Measurements from ENCODE around the gene SLC39A12. TPM values are rescaled to one million over a fixed set of nuclear protein-coding genes. Genes with fewer than 3 reads are reported as not detected.

SLC39A12 gene
- total RNA-seq, 6 donors from 2014 or later = 0.17 to 2.1 (median 1.1) TPM; not detected in 2

DNA sequence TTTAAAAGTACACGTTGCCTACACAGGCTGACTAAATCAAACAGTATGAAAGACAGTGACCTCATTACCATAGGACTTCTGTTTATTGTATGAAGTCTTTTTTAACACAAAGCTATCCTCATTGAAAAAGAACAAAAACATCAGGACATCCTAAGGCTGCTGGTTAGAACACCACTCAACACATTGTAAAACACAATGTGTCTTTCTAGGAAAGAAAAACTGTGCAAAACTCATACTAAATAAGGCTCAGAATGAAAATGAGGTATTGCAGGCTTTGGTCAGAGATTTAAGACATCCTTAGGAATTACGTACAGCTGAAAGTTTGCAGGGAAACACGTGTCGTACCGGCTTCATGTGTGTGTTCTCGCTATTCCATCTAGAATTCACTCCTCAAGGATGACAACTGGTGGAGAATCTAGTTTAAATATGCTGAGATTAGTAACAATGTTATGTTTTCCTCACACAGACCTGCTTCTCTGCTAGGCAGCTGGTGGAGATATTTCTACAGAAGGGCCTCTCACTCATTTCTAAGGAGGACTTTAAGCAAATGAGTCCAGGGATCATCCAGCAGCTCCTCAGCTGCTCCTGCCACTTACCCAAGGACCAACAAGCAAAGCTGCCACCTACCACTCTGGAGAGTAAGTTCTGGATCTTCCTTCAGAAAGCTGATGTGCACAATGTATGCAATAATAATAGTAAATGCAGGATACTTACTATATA, 29.3 kb downstream of the SLC39A12 start:
- TF ChIP-seq POLR2AphosphoS5 (IDR thresholded peaks at IDR 0.05) (no peak), EP300 (IDR thresholded peaks at IDR 0.05) (no peak), POLR2A (IDR thresholded peaks at IDR 0.05) (no peak)
- TF ChIP-seq, protein P1, sequence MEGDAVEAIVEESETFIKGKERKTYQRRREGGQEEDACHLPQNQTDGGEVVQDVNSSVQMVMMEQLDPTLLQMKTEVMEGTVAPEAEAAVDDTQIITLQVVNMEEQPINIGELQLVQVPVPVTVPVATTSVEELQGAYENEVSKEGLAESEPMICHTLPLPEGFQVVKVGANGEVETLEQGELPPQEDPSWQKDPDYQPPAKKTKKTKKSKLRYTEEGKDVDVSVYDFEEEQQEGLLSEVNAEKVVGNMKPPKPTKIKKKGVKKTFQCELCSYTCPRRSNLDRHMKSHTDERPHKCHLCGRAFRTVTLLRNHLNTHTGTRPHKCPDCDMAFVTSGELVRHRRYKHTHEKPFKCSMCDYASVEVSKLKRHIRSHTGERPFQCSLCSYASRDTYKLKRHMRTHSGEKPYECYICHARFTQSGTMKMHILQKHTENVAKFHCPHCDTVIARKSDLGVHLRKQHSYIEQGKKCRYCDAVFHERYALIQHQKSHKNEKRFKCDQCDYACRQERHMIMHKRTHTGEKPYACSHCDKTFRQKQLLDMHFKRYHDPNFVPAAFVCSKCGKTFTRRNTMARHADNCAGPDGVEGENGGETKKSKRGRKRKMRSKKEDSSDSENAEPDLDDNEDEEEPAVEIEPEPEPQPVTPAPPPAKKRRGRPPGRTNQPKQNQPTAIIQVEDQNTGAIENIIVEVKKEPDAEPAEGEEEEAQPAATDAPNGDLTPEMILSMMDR (IDR thresholded peaks at IDR 0.05) = no peak
- 80 to 84% methylated on average over 6 of the region's 6 CpGs for WGBS, 2 donors
- Histone ChIP-seq H3K4me1 (no peaks in the 10 kb centered on the region), H3K36me3 (no peaks in the 10 kb centered on the region), H3K4me3 (no peak overlapping the region), H3K27me3 (no peaks in the 10 kb centered on the region), H3K9me3 (no peaks in the 10 kb centered on the region), H3K27ac (no peak overlapping the region)
- ATAC-seq (ENCODE audit: low FRiP score in 2 of 2) (no peak), DNase-seq (no peak)

DNA sequence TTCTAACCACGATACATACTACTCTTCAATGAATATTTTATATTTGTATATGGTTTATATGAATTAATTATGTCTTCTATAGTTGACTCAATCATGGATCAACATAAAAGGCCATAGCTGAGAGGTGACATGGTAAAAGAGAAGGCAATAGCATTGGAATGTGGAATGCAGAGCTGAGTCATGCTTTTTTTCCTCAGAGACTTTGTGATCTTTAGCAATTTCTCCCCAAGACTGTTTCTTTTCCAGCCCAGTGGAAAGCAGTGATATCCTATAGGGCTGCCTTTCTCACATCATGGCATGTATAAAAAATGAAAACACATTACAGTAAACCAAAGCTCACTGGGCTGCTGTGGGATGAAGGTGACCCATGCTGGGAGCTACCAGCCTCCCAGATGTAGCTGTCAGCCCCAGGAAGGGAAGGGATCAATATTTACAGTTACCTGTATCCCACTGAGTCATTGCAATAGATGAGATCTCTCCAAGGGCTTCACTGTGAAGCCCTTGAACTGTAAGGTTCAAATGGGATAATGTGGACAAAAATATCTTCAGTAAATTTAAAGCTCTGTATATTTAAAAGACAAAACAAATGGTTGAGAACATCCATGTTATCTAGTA, 30.2 kb downstream of the SLC39A12 start:
- Histone ChIP-seq H3K27me3 (no peaks in the 10 kb centered on the region), H3K4me3 (no peak overlapping the region), H3K4me1 (no peaks in the 10 kb centered on the region), H3K27ac (no peak overlapping the region), H3K9me3 (no peaks in the 10 kb centered on the region), H3K36me3 (no peaks in the 10 kb centered on the region)
- DNase-seq = no peak
- 85 to 93% methylated on average over 1 of the region's 1 CpG for WGBS, 2 donors
- TF ChIP-seq, protein P1 (IDR thresholded peaks at IDR 0.05) = no peak
- TF ChIP-seq POLR2AphosphoS5 (IDR thresholded peaks at IDR 0.05) (no peak), POLR2A (IDR thresholded peaks at IDR 0.05) (no peak), EP300 (IDR thresholded peaks at IDR 0.05) (no peak)
- no peak for ATAC-seq (ENCODE audit: low FRiP score in 2 of 2)

DNA sequence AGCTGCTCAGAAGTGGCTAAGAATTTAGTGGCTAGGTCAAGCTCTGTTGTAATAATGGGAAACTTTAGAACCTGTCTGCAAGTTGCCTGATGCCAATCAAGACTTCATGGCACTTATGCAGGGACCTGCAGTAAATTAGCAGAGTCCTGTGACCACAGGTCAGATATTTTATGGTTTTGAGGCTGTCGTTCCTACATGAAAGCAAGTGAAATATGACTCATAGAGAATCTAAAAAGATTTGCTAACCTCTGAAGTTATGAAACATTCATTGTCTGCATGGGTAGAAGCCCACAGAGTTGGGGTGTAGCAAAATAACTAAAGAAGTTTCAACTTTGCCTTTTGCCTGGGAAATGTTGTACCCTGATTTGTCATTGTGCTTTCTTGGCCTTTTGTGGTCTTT, 32.3 kb downstream of the SLC39A12 start:
- no peaks in the 10 kb centered on the region for H3K9me3 ChIP-seq
- H3K27ac ChIP-seq = no peak overlapping the region
- no peak for ATAC-seq (ENCODE audit: low FRiP score in 2 of 2)
- TF ChIP-seq POLR2A (IDR thresholded peaks at IDR 0.05) = no peak
- TF ChIP-seq EP300 (IDR thresholded peaks at IDR 0.05) = no peak
- TF ChIP-seq POLR2AphosphoS5 (IDR thresholded peaks at IDR 0.05) = no peak
- no peak overlapping the region for H3K4me3 ChIP-seq
- no peaks in the 10 kb centered on the region for H3K4me1 ChIP-seq
- H3K36me3 ChIP-seq = no peaks in the 10 kb centered on the region
- no peak for DNase-seq
- H3K27me3 ChIP-seq = no peaks in the 10 kb centered on the region
- 67 to 70% methylated on average over 1 of the region's 1 CpG for WGBS, 2 donors

DNA sequence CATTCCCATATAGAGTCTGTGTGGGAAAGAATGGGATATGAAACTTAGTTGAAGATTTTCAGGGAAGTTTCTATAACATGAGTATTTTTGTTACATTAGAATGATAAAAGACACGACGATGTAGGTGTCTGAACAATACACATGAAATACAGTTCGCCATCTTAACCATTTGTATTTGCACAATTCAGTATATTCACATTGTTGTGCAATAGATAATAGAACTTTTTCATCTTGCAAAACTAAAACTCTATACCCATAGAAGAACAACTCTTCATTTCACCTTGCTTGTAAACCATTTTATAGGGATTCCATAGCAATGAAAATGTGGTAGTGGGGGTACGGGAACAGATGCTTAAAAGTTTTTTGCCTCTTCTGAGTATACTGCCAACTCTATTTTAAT, 32.8 kb downstream of the SLC39A12 start:
- TF ChIP-seq POLR2A (IDR thresholded peaks at IDR 0.05) (no peak), POLR2AphosphoS5 (IDR thresholded peaks at IDR 0.05) (no peak), EP300 (IDR thresholded peaks at IDR 0.05) (no peak)
- TF ChIP-seq, protein P1 (IDR thresholded peaks at IDR 0.05) = no peak
- Histone ChIP-seq H3K4me3 (no peak overlapping the region), H3K27me3 (no peaks in the 10 kb centered on the region), H3K36me3 (no peaks in the 10 kb centered on the region), H3K9me3 (no peaks in the 10 kb centered on the region), H3K27ac (no peak overlapping the region), H3K4me1 (no peaks in the 10 kb centered on the region)
- DNase-seq = no peak
- no peak for ATAC-seq (ENCODE audit: low FRiP score in 2 of 2)
- 76 to 89% methylated on average over 4 of the region's 4 CpGs for WGBS, 2 donors

DNA sequence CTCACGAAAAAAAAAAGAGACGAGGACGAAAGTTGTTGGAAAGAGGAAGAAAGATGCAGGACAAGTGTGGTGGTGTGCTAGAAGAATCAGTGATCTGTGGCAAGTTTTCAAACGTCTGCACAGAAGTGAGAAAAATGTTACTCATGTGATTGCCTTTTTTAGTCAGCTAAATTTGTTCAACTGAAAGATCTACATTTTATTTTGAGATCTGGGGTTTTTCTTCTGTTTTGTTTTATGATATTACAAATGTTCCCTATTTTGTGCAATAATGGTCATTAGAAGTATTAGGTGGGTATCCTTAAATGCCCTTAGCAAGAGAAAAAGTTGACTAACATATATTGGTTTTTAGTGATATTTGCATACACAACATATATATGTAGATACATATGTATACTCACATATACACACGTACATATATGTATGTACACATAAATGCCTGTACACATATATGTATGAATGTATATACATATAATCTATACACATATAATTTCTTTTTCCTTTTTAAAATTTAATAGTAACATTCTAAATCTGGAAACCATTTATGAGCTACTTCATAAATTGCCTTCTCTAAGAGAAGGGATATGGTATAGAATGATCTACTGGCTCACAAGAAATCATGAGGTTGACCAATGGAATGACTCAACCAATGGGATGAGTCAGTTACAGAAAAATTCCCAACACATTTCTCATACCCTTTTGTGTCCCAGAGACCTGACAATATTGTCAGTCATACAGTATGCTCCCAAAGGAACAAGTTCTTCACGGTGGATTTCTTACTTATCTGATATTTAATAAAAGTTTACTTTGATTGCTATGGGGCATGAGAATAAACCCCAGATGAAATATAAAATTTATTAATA, 38.4 kb downstream of the SLC39A12 start:
- no peak for TF ChIP-seq POLR2A (IDR thresholded peaks at IDR 0.05)
- H3K4me3 ChIP-seq = no peak overlapping the region
- H3K36me3 ChIP-seq = no peaks in the 10 kb centered on the region
- no peaks in the 10 kb centered on the region for H3K27me3 ChIP-seq
- ATAC-seq (ENCODE audit: low FRiP score in 2 of 2) (no peak), DNase-seq (no peak)
- no peaks in the 10 kb centered on the region for H3K9me3 ChIP-seq
- 77 to 83% methylated on average over 6 of the region's 6 CpGs for WGBS, 2 donors
- H3K27ac ChIP-seq = no peak overlapping the region
- H3K4me1 ChIP-seq = no peaks in the 10 kb centered on the region

All from upper lobe of left lung (tissue), 6 donors.